Activated naive CD4-positive, alpha-beta T cell treated with anti-CD3 and anti-CD28 coated beads, Interleukin-2, amount 50 U/mL, for 72 hours (primary cell): Measurements from ENCODE around the gene VSTM4. TPM values are rescaled to one million over a fixed set of nuclear protein-coding genes. Genes with fewer than 3 reads are reported as not detected.

Experiments
- ATAC-seq, 2 donors: fragments of 150-1000 bp; cut with Tn5 transposase; 2 replicates each; pipeline ENCODE4 v1.10.0; 2021; ENCODE audit warnings: mild to moderate bottlenecking in 2 of 2, moderate library complexity in 2 of 2
- DNase-seq, 2 donors: peaks; one replicate each; pipeline ENCODE4 v3.0.0; 2021 to 2022; ENCODE audit warnings: low spot score in 2 of 2
- H3K27ac Mint-ChIP-seq, 2 donors: one replicate each; pipeline ENCODE4 v1.8.0; 2022; ENCODE audit warnings: mild to moderate bottlenecking in 2 of 2, mixed read lengths in 2 of 2
- H3K36me3 Mint-ChIP-seq, 2 donors: one replicate each; pipeline ENCODE4 v1.8.0; 2022; ENCODE audit warnings: mixed read lengths in 2 of 2
- H3K9me3 Mint-ChIP-seq, 2 donors: one replicate each; pipeline ENCODE4 v1.8.0; 2022; ENCODE audit warnings: mixed read lengths in 2 of 2
- total RNA-seq, 2 donors: library from RNA; stranded (reverse); gene quantifications; one replicate each; pipeline ENCODE4 v1.2.3, GENCODE V29; 2022

The VSTM4 gene
- total RNA-seq, 2 donors from 2014 or later = not detected

DNA sequence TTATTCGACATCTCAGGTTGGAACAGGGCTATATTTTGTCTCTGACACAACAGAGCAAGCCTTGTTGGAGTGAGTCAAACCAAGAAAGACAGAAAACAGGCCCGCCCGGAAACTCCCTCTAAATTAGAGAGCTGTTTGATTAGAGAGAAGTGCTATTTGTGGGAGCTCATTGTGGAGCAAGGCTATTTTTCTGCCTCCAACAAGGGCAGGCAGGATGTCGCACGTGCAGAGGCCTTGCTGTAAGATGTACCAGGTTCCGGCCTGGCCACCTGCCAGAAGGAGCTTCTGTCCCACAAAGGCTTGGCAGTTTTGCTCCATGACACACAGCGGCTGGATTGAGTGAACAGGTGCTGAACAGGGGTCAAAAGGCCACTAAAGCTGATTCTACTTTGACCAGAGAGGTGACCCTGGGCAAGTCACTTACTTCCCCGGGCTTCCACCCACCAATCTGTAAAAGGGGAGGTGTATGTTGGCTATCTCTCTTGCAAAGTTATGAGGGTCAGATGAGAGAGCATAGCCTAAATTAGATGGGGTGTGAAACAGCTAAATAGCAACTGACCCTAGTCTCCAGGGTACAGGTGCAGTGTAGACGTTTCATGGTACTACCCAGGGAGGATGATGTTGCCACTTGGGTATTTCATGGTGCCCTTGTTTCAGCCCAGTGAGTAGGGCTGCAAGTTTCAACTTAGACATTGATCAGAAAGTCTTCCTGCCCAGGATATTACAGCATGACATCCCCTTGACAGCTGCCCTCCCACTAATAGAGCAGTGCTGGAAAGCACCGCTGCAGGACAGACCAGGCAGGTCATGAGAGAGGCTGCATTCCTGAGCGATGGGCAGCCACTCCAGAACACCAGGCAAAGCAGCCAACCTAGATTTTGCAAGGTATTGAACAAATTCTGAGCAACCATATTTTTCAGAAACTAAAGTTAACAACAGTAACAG is 62.0 kb downstream of the VSTM4 start:
- DNase-seq (no peak), ATAC-seq (no peak)
- H3K27ac Mint-ChIP-seq = no peak overlapping the region
- no peaks in the 10 kb centered on the region for H3K9me3 Mint-ChIP-seq
- H3K36me3 Mint-ChIP-seq = no peaks in the 10 kb centered on the region

DNA sequence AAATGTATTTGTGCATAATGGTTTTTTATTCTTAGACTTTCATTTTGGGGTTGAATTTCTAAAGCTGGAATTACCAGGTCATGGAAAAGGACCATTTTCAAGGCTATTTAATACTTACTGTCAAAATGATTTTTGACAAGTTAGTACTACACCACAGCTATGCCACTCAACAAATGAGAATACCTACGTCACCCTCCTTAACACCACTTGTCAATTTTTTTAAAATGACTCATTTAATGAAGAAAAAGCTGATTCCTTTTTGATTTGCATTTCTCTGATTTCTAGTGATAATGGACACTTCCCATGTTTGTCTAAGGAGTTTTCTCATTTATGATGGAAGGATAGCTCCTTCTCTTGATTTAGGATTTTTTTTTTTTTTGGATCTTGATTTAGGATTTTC is 63.3 kb downstream of the VSTM4 start:
- ATAC-seq (no peak), DNase-seq (no peak)
- Mint-ChIP-seq H3K27ac (no peak overlapping the region), H3K9me3 (no peaks in the 10 kb centered on the region), H3K36me3 (no peaks in the 10 kb centered on the region)

DNA sequence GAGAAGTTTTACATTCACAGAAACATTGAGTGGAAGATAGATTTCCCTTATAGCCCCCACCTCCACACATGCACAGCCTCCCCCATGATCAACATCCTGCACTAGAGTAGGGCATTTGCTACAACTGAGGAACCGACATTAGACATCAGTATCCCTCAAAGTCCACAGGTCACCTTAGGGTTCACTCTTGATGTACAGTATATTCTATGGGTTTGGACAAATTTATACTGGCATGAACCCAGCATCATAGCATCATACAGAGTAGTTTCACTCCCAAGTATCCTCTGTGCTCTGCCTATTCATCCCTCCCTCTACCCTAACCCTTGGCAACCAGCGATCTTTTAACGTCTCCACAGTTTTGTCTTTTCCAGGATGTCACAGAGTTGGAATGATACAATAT is 64.4 kb downstream of the VSTM4 start:
- ATAC-seq (no peak), DNase-seq (no peak)
- Mint-ChIP-seq H3K36me3 (no peaks in the 10 kb centered on the region), H3K9me3 (no peaks in the 10 kb centered on the region), H3K27ac (no peak overlapping the region)

DNA sequence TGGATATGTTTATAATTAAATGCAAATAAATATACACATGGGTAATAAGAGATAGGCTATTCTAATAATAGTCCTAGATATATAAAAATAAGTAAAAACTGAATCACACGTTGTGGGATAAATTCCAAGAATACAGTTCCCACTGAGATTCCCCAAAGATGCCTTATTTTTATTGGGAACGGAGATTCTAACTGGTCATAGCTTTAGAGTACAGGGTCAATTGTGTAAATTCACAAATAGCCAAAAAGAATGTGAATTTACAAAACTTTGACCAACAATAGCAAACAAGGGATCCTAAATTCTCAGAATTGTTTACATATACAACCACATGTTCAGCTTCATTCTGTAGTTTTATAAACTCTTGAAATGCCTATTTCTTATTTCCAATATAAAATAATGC is 65.0 kb downstream of the VSTM4 start:
- no peak for DNase-seq
- Mint-ChIP-seq H3K9me3 (no peaks in the 10 kb centered on the region), H3K36me3 (no peaks in the 10 kb centered on the region), H3K27ac (no peak overlapping the region)
- no peak for ATAC-seq

DNA sequence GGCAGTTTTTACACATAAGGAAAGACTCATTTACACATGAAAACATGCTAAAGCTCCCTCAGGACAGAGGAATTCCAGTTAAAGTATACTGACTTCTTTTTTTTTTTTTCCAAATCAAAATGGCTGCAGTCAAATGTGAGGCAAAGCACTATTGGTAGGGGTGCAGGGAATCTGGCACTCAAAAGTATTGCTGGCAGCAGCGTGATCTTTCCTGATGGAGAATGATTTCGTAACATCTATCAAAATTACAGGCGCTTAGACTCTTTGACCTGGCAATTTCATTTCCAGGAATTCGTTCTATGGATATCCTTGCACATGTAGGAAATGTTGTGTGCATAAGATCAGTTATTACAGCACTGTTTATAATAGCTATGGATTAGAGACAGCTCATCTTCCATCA is 65.7 kb downstream of the VSTM4 start:
- no peaks in the 10 kb centered on the region for H3K9me3 Mint-ChIP-seq
- H3K27ac Mint-ChIP-seq = no peak overlapping the region
- no peaks in the 10 kb centered on the region for H3K36me3 Mint-ChIP-seq
- DNase-seq = no peak
- ATAC-seq = no peak

DNA sequence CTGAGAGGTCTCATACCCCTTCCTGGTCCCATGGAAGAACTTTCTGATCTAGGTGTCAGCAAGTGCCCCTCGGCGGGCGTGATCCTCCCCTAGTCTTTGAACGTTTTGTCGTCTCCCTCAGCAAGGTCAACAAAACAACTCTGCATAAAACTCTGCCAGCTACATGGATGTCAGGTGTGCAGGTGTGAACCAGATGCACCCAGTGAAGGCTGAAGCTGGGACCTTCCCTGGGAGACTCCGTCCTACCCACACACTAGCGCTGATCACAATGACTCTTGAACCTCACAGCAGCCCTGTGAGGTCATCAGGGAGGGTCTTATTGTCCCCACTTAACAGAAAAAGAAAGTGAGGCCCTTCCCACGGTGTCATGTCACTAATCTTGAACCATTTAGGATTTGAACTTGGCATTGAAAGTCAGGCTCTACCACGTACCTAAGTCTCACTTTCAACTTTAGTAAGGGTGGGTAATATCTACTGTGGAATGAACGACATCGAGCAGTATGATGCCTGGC is 68.1 kb downstream of the VSTM4 start:
- Mint-ChIP-seq H3K9me3 (no peaks in the 10 kb centered on the region), H3K27ac (no peak overlapping the region), H3K36me3 (no peaks in the 10 kb centered on the region)
- no peak for DNase-seq
- ATAC-seq = no peak

DNA sequence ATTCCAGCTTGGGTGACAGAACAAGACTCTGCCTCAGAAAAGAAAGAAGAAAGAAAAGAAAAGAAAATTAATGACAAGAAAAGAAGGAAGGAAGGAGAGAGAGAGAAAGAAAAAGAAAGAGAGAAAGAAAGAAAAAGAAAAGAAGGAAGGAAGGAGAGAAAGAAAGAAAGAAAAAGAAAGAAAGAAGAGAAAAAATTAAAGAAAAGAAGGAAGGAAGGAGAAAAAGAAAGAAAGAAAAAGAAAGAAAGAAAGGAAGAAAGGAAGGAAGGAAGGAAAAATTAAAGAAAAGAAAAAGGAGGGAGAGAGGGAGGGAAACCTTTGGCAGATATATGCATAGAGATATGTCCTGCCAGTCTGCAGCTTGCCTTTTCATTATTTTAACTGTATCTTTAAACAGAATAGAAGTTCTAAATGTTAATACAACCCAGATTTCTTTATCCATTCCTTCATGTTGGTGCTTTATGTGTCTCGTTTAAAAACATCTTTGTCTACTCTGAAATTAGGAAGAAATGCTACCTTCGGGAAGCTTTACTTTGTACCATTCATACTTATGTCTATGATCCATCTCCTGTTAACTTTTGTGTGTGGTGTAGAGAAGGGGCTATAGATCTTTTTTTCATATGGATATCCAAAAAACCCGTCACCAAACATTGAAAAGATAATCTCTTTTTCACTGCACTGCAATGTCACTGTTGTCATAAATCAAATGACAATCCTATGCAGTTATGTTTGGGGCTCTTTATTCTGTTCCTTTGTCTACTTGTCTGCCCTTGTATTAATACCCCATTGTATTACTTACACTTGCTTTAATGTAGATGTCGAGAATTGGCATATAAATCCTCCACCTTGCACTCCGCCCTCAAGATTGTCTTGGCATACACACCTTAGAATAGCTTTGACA is 70.8 kb downstream of the VSTM4 start:
- ATAC-seq (no peak), DNase-seq (no peak)
- Mint-ChIP-seq H3K27ac (no peak overlapping the region), H3K9me3 (no peaks in the 10 kb centered on the region), H3K36me3 (no peaks in the 10 kb centered on the region)

DNA sequence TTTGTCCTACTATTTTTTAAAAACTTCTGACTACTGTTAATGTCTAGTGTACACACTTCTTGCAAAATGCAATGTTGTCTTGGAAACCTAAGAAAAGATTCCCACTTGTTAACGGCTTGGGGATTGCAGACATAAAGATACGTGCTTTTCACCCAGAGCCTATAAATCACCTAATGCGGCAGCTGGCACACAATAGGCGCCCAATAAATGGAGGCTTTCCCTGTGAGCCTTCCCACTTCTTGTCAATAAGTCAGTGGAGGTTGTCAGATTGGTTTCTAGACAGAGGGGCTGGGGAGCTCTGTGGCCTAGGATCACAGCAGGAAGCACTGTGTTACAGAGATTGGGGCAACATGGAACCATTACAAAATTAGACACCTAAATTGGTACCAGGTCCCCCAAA is 74.7 kb downstream of the VSTM4 start:
- no peaks in the 10 kb centered on the region for H3K9me3 Mint-ChIP-seq
- H3K36me3 Mint-ChIP-seq = no peaks in the 10 kb centered on the region
- no peak for ATAC-seq
- H3K27ac Mint-ChIP-seq = no peak overlapping the region
- no peak for DNase-seq

DNA sequence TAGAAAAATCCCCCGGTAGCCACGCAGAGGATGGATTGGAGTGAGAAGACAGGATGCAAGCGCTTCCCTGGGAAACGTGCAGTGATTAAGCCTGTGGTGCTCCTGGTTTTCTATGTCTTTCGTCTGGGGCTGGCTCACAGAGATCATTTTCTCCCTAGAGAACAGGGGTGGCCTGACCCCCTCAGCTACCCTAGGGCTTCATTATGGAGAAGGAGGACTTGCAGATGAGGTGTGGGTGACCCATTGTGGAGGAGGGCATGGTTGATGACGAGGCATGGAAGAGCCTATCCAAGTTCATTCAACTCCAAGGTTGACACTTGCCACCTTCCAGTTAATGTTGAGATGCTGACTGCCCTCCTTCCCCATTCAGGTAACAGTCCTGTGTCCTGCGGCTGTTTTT is 75.9 kb downstream of the VSTM4 start:
- Mint-ChIP-seq H3K9me3 (no peaks in the 10 kb centered on the region), H3K27ac (no peak overlapping the region), H3K36me3 (no peaks in the 10 kb centered on the region)
- DNase-seq (no peak), ATAC-seq (no peak)

DNA sequence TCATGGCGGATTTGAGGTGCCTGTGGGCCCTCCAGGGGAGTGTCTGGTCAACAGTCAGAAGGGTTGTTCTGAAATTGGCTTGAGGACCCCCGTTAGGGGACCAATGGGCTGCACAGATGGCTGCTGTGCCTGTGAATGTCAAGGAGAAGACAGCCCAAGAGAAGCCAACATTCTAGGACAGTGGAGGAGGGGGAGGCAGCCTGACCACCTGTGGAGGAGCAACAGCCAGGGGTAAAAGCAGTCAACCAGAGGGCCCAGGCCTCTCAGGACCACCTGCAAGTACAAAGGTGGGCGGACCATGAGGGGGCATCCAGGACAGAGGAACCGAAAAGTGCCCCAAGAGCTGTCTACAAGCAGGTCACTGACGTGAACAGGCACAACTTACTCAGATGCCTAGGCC is 76.6 kb downstream of the VSTM4 start:
- no peak overlapping the region for H3K27ac Mint-ChIP-seq
- no peaks in the 10 kb centered on the region for H3K36me3 Mint-ChIP-seq
- no peaks in the 10 kb centered on the region for H3K9me3 Mint-ChIP-seq
- no peak for DNase-seq
- ATAC-seq = no peak

DNA sequence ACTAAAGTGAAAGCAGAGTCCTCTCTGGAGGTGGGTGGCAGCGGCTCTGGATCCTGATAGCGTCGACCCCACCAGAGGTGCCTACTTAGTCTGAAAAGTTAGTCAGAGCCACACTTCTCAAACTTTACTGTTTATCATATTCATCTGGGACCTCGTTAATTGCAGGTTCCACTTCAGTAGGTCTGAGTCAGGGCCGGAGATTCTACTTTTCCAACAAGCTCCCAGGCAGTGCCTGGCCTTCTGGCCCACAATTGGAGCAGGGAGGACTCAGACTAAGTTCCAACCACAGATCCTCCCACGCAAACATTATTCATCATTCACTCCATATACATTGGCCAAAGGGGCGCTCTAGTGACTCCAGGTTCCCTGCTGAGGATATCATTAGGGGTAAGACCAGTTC is 78.1 kb downstream of the VSTM4 start:
- Mint-ChIP-seq H3K36me3 (no peaks in the 10 kb centered on the region), H3K9me3 (no peaks in the 10 kb centered on the region), H3K27ac (no peak overlapping the region)
- ATAC-seq = no peak
- DNase-seq = no peak

DNA sequence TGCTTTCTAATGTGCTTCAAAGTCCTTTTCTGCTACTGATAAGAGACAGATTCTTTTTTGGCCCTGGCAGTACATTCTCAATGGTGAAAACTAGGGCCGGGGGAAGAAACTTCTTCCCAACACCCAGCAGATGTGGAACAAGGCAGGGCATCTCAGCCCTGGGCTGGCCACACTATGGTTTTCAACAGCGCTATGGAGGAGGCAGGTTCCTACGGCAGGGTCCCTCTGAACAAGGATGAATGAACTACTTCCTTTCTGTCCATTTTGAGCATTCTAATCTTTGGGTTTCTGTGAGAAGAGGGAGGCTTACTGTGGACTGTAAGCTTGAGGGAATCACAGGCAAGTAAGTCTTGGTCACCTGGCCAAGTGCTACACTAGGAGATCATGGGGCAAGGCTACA is 78.7 kb downstream of the VSTM4 start:
- DNase-seq (no peak), ATAC-seq (no peak)
- Mint-ChIP-seq H3K9me3 (no peaks in the 10 kb centered on the region), H3K27ac (no peak overlapping the region), H3K36me3 (no peaks in the 10 kb centered on the region)

DNA sequence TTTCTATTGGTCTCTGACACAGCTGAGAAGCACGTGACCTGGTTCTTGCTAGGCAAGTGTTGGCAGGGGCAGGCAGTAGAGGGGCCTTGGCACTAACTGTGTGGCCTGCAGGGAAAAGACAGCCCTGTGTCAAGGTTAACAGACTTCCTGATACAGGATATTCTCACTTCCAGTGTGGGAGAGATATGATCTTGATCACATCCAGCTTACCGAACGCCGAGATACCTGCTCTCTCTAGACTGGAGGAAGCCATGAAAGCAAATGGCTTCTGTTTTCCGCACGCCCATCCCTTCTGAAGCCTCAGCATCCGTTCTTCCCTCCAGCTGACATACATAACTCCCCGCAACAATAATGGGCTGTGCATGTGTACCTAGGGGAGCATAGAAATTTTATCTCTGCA is 79.4 kb downstream of the VSTM4 start:
- Mint-ChIP-seq H3K9me3 (no peaks in the 10 kb centered on the region), H3K27ac (no peak overlapping the region), H3K36me3 (no peaks in the 10 kb centered on the region)
- ATAC-seq (no peak), DNase-seq (no peak)

DNA sequence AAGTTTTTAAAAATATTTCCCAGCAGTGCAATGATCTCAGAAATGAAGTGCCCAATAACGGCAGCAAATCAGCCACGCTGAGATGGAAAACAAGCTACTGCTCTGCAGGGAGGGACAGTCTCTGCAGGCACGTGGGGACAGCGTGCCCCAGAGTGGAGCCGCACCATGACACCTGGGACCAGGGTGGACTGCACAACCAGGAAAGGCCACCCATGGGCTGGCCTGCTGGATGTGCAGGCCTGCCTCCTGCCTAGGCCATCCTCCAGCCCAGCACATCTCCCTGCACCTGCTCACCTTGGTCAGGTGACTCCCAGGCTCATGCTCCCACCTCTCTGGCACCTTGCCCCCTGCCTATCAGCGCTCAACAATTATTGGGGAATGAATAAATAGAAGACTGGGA is 80.4 kb downstream of the VSTM4 start:
- Mint-ChIP-seq H3K36me3 (no peaks in the 10 kb centered on the region), H3K9me3 (no peaks in the 10 kb centered on the region), H3K27ac (no peak overlapping the region)
- no peak for DNase-seq
- no peak for ATAC-seq

DNA sequence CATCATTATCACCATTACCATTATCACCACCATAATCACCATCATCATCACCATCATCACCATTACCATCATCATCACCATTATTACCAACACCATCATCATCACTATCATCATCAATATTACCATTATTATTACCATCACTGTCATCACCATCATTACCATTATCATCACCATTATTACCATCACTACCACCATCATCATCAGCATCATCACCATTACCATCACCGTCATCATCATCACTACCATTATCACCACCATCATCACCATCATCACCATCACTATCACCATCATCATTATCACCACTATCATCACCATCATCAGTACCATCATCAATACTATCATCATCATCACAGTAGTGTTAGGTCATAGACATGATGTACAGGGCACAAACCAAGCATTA is 81.4 kb downstream of the VSTM4 start:
- H3K9me3 Mint-ChIP-seq = no peaks in the 10 kb centered on the region

DNA sequence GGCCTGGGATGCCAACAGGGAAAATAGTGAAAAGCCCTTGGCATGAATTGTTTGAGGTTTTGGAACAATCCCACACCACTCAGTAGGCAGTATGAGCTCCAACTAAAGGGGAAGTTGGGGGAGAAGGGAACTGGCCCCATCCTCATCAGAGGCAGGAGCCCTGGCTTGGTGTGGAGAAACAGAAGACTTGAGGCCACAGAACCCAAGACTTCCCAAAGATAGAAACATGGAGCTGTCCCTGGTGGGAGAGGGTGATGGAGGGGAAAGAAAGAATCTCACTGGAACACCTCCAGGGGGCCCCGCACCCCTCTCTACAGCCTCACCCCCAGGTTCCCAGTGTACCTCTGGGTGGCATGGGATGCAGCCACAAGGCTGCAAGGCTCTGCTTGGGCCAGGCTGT is 85.7 kb downstream of the VSTM4 start:
- H3K36me3 Mint-ChIP-seq = no peaks in the 10 kb centered on the region
- DNase-seq (no peak), ATAC-seq (no peak)
- H3K9me3 Mint-ChIP-seq = no peaks in the 10 kb centered on the region
- no peak overlapping the region for H3K27ac Mint-ChIP-seq

More for the DNA sequence above, 81.4 kb downstream of the VSTM4 start:
- DNase-seq (no peak), ATAC-seq (no peak)
- no peak overlapping the region for H3K27ac Mint-ChIP-seq
- no peaks in the 10 kb centered on the region for H3K36me3 Mint-ChIP-seq

DNA sequence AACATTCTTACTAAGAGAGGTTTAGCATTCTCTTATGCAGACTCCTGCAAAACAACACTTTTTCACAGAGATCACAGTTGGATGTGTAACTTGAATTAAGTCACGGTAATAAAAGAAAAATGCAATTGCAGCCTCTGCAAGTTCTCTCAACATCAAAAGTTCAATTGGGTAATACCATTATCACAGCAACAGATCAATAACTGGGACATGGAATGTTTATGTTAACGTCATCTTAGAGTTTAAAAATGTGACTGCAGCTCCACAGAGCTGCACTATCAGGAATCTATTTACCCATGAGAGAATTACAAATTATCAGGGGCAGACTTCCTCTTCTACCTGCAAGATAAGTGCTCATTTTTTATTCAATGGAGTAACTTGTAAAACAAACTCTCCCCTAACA is 86.7 kb downstream of the VSTM4 start:
- Mint-ChIP-seq H3K27ac (no peak overlapping the region), H3K36me3 (no peaks in the 10 kb centered on the region), H3K9me3 (no peaks in the 10 kb centered on the region)
- DNase-seq (no peak), ATAC-seq (no peak)
